C1 segment of cervical spinal cord (tissue), 14 donors: Measurements from ENCODE around the gene NKX1-1.

Source experiments
- DNase-seq, 14 donors: peaks; one replicate each; lab custom pipeline; 2025; lab: John Stamatoyannopoulos, UW

The NKX1-1 gene

DNA sequence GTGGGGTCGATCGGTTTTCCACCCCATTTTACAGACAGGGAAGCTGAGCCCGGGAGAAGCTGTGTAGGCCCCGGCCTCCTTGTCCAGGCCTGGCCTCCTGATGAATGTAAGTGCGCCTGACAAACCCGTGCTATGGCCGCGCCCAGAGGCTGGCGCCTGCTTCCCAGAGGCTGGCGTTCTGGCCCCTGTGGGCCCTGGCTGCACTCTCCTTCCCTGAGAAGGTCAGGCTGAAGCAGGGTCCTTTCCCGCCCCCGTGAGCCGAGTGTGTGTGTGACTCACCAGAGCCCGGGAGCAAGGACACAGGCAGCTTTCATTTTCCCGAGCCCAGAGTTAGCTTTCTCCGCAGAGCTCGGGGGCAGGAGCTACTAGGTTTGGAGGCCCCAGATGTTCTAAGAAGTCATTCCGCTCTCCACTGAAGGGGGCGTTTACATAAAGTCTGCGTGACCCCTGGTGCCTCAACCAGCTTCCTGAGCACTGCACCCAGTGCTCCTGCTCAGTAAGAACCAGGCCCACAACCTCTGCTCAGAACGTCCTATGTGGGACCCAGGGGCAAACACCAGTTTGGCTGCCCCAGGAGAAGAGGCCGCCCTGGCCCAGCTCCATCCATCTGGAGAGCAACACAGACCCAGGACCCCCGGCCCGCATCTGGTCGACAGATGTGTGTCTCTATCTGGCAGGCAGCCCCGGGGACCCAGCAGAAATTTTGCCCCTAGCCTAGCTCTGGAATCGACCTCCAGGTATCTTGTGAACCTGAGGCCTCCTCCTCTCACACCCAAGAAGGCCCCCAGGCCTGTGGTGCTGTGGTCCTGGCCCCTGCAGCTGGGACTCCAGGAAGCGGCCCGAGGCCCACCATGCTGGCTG, 45.6 kb downstream of the NKX1-1 start:
- DNase-seq = no peak

DNA sequence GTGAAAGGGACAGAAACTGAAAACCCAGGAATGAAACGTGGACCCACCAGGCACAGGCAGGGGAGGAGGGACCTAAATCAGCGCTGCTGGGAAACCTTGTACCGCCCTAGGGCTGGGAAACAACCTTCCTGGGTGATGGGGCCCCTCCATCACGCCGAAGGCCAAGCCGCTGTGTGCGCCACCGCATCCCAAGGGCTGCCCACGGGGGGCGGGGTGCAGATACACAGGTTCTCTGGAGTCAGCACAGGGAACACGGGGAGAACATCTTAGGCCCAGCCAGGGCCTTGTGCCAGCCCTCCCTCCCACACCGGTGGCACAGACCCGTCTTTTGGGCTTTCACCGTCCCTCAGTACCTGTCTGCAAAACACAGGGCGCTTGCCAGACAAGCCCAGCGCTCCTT, 46.3 kb downstream of the NKX1-1 start:
- no peak for DNase-seq

DNA sequence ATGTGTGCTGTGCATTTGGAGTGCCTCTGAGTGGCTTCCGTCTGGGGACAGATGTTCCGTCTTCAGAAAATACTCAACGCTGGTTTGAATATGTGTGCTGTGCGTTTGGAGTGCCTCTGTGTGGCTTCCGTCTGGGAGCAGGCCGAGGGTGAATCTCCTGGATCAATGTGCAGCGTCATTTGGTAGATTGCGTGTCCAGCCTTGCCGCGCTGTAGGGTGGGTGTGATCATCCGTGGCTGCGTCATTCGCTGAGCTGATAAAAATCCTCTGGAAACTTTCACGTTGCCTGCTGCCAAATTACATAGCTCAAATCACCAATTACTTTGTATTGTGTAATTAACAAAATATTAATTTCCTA, 47.1 kb downstream of the NKX1-1 start:
- no peak for DNase-seq

DNA sequence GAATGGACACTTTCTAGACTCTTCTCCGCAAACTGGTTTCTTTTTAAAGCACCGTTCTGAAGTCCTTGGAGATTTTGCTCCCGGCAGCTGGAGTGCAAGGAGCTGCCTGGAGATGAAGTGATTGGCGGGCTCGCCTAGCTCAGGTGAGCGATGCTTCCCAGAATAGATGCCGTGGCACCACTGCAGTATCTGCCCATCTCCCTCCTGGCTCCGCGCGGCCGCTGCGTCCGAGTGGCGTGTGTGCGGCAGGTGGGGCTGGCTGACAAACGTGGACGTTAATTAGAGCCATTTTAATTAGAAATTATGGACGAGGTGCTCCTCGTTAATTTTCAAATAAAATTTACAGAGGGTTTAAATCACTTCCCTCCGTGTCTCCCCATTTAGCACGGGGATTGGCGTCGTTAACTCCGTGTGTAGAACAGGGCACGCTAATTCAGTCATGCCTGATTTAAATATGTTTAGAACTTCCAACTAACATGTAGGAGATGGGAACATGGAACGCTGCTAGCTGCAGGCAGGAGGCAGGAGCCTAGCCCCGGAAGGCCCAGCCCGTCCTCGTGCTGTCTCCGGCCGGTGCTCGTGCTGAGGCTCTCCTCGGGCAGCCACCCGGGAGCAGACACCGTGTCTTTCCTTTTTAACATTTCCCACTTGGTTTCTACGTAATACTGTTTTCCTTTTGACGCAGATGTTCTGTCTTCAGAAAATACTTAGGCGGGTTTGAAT, 47.7 kb downstream of the NKX1-1 start:
- no peak for DNase-seq

DNA sequence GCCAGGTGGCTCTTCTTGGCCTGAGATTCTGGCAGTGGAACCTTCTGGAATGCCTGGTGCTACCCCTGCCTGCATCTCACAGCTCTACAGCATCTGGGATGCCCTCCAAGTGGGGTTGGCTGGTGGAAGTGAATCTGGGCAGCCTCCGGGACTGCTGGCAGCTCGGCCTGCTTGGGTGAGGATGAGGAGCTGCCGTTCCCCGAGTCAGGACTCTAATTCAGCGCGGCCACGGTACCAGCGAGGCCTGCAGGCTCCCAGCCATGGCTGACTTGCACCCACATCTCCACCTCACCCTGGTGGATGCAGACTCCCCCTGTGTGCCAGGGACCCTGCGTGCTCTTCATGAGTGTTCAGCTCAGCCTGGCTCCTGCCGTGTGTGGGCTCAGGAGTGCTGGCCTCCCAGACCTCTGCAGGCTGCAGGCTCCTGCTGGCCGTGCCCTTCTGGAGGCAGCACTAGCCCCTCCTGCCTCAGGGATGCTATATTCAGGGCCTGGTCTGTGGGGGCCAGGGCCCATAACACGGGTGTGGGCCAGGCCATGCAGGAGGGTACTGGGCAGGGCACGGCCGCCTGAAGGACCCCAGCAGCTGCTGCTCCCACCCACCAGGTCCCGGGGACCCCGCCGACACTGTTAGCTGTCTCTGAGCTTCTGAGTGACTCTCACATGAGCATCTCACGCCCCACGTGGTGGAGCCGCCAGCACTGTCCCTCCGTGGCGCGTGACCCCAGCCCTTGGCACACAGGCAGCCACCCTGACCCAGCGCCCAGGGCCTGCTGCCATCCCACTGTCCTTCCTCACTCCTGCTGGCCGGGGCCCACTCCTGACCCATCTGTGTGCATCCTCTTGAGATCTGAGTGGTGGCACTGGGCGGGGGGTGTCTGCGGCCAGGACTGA, 48.6 kb downstream of the NKX1-1 start:
- DNase-seq = peak in 10 of 14 donors; percentile 3 to 74 (median 52)

DNA sequence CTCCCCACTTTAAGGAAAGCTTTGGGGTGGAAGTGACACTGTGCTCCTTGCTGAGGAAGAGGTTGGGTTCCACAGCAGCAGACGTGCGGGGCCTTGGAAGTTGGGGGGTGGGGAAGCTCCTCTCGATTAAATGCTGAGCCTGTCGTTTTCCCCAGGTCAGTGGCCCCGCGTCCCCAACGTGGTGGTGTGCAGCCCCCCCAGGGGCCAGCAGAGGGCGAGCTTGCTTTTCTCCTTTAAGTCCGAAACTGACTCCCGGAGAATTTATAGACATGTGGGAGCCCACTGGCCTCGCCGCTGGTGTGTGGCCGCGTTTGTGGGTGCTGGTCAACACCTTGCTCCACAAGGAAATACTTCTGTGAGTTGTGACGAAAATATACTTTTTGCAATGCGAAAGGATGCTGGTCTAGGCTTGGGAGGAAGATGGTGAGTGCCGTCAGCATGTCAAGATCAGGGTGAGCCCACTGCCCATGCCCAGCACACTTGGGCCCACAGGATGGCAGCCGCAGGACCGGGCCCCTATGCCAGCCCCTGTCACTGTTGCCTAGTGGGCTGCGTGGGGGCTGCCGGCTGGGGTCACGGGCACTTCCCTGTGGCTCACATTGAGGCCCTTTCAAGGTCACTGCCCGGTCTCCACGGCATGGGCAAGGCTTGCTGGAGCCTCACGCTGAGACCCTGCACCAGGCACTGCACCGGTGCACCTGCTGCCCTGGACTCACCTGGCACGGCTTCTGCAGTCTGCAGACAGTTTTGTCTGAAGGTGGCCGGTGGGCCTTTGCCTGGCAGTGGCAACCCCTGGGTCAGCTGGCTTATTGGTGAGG, 49.9 kb downstream of the NKX1-1 start:
- peak in 9 of 14 donors; percentile 8 to 60 (median 19) for DNase-seq

DNA sequence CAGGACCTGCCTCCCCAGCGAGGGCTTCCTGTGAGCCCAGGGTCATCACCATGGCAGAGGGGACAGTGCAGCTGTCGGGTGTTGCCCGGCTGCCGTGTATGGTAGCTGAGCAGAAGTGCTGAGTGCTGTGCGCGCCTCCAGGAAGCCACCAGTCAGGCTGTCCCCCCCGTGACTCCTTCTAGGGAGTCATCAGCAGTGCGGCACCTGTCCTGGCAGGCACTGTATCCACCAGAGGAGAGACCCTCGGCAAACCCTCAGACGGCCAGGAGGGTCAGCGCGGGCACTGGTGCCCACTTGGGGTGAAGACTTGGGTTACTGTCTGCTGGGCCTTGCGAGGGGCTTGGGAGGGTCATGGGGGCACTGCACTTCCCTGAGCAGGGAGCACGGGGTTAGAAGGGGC, 50.9 kb downstream of the NKX1-1 start:
- no peak for DNase-seq

DNA sequence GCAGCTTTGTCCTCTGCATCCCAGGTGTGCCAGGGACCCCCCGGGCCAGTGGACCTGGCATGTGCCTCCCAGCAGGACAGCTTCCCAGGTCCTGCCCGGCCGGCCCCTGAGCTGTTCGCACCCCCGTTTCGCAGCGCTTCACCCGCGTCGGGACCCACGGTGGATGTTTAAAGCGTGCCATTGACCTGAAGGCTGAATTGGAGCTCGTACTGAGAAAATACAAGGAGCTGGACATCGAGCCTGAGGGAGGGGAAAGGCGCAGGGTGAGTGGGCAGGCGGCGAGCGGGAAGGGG, 51.3 kb downstream of the NKX1-1 start:
- DNase-seq = no peak

DNA sequence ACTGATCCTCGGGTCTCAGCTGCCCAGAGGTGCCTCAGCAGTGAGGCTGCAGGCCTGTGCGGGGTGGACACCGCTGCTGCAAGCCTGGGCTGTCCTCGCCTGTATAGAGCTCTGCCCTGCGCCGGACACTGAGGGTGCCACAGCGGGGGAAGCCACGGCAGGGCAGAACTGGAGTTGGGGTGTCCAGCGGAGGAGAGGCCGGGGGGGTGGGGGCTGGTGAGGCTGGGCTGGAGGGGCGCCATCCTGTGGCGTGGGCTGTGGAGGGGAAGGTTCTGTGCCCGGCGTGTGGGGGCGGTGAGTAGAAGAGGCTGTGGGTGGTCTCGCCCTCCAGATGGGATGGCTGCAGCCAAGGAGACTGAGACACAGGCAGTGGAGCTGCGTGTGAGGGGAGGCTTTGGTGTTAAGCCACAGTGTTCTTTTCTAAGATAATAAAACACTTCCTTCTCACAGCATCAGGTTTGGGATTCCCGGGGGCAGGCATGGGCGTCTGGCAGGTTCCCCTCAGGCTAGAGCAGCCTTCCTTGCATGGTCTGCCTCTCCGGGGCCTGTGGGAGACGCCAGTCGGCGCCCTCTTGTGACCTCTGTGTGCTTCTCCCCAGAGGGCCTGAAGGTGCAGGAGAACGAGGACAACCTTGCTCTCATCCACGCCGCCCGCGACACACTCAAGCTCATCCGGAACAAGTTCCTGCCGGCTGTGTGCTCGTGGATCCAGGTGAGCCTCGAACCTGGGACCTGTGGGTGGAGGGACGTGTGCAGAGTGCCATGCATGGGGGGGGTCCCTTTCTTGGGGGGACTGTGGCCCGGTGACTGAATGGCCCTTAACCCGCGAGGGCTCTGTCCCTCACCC, 51.9 kb downstream of the NKX1-1 start:
- no peak for DNase-seq

DNA sequence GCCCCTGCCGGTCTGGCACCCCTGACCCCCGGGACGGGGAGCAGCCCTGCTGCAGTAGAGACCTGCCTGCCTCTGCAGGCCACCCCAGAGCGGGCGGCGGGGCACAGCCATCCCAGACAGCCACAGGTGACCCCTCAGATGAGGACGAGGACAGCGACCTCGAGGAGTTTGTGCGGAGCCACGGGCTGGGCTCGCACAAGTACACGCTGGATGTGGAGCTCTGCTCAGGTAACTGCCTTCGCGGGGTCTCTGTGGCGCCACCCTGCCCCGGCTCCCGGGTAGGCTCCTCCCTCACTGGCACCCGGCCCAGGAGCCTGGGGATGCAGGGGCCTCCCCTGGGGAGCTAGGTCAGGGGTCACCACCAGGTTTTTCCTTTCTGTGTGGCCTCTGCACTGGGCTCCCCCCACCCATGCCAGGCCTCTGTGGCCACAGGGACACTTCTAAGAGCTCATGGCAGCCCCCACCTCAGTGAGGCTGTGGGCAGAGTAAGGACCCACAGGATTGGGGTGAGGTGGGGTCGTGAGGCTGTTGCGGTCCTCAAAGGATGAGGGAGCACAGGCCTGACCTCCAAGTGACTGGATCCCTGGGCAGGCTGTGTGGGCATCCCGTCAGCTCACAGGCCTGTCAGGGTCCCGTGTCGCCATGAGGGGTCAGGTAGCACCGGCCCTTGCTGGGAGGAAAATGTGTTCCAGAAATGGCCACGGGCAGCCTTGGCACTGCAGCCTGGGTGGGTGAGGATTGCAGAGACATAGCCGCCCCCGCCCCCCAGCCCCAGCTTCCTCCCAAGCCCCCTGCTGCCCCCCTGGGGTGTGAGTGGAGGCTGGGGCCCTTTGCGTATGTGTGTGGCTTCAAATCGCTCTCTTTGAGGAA, 52.8 kb downstream of the NKX1-1 start:
- no peak for DNase-seq
